Fibroblast of lung (primary cell): ENCODE data around the gene JAG2. TPM values are rescaled to one million over a fixed set of nuclear protein-coding genes. Genes with fewer than 3 reads are reported as not detected.

Source experiments
- DNase-seq, 2 donors: peaks; one replicate each; pipeline versions ENCODE4 v3.0.0 to v3.0.0-alpha.2; 2010; ENCODE audit warnings: low read depth in 2 of 2
- H2AFZ ChIP-seq: 2 replicates; pipeline ENCODE4 v1.5.1; 2012; ENCODE audit warnings: low read length, control low read depth, inconsistent platforms
- H3K27ac ChIP-seq: 2 replicates; pipeline ENCODE4 v1.5.1; 2011; ENCODE audit warnings: low read length, control low read depth; ENCODE audit not compliant: insufficient read depth
- H3K27me3 ChIP-seq: 2 replicates; pipeline ENCODE4 v1.5.1; 2011; ENCODE audit warnings: mild to moderate bottlenecking, low read length; ENCODE audit not compliant: control insufficient read depth, insufficient read depth
- H3K36me3 ChIP-seq: 2 replicates; pipeline ENCODE4 v1.5.1; 2011; ENCODE audit warnings: low read length; ENCODE audit not compliant: control insufficient read depth, insufficient read depth
- H3K4me1 ChIP-seq: 2 replicates; pipeline ENCODE4 v1.5.1; 2011; ENCODE audit warnings: low read length; ENCODE audit not compliant: control insufficient read depth, insufficient read depth; ENCODE audit errors: extremely low read depth
- H3K4me2 ChIP-seq: 2 replicates; pipeline ENCODE4 v1.5.1; 2011; ENCODE audit warnings: low read length, control low read depth; ENCODE audit not compliant: insufficient read depth; ENCODE audit errors: extremely low read depth
- H3K4me3 ChIP-seq, 4 experiments: fragments of 200-600 bp in 1 of 4; sonication (generic) in 1 of 4; replicated peaks in 1 of 4; 2 replicates each; pipeline ENCODE4 v1.5.1; 2011 to 2016; ENCODE audit warnings: low read length in 4 of 4, low read depth in 3 of 4, mild to moderate bottlenecking in 3 of 4, control low read depth in 2 of 4, inconsistent platforms in 1 of 4, mixed read lengths in 1 of 4; ENCODE audit not compliant: insufficient read depth in 1 of 4; ENCODE audit errors: control extremely low read depth in 1 of 4
- H3K79me2 ChIP-seq: 2 replicates; pipeline ENCODE4 v1.5.1; 2012; ENCODE audit warnings: mild to moderate bottlenecking, low read length, inconsistent platforms; ENCODE audit not compliant: control insufficient read depth, insufficient read depth
- H3K9ac ChIP-seq: 2 replicates; pipeline ENCODE4 v1.5.1; 2011; ENCODE audit warnings: mild to moderate bottlenecking, low read length, control low read depth; ENCODE audit not compliant: insufficient read depth
- H3K9me3 ChIP-seq: 2 replicates; pipeline ENCODE4 v1.5.1; 2012; ENCODE audit warnings: low read depth, low read length; ENCODE audit not compliant: control insufficient read depth, insufficient read depth
- H4K20me1 ChIP-seq: 2 replicates; pipeline ENCODE4 v1.5.1; 2011; ENCODE audit warnings: low read length; ENCODE audit not compliant: control insufficient read depth, insufficient read depth; ENCODE audit errors: extremely low read depth
- CTCF ChIP-seq, 2 donors: IDR thresholded peaks in 1 of 2; conservative IDR thresholded peaks in 1 of 2; 1 replicate in 1 of 2; 2 replicates in 1 of 2; pipeline ENCODE4 v1.5.1; 2011 to 2012; ENCODE audit warnings: low read length in 2 of 2, control low read depth in 1 of 2, inconsistent platforms in 1 of 2, low read depth in 1 of 2, mild to moderate bottlenecking in 1 of 2
- EZH2 ChIP-seq: IDR thresholded peaks from 2 replicates; pipeline ENCODE4 v1.5.1; 2012; ENCODE audit warnings: low read length, control low read depth, mild to moderate bottlenecking; ENCODE audit errors: missing control alignments
- polyA plus RNA-seq, 2 donors: library from polyadenylated mRNA; depleted of rRNA in 1 of 2; stranded (reverse) in 1 of 2; unstranded in 1 of 2; fragments of >200 nt; gene quantifications; 2 replicates each; pipeline ENCODE4 v1.2.1, GENCODE V29; 2011 to 2012; ENCODE audit warnings: missing spikeins in 1 of 2
- total RNA-seq: library from RNA; depleted of rRNA; stranded (reverse); fragments of >200 nt; gene quantifications from 2 replicates; pipeline ENCODE4 v1.2.1, GENCODE V29; 2014

JAG2 gene
- total and polyA plus RNA-seq, 2 donors (not counting 1 experiment from before 2014, with no cell fraction given): 0.51 to 1.8 TPM

GRCh38 chr14:105143451-105144025, 25.0 kb downstream of the JAG2 start:
- H3K4me2 ChIP-seq: no peak overlapping the region
- DNase-seq: no peak
- H3K4me1 ChIP-seq: no peaks in the 10 kb centered on the region
- H3K27ac ChIP-seq: no peak overlapping the region
- no peaks in the 10 kb centered on the region for H3K9me3 ChIP-seq
- no peaks in the 10 kb centered on the region for H3K27me3 ChIP-seq
- H3K4me3 ChIP-seq: no peak overlapping the region
- no peak for TF ChIP-seq EZH2
- TF ChIP-seq CTCF (conservative IDR thresholded peaks at IDR 0.05 in 1 of 2, IDR thresholded peaks at IDR 0.05 in 1 of 2; ENCODE audit: low read depth in 1 of 2, low read length in 2 of 2): no peak
- no peaks in the 10 kb centered on the region for H3K36me3 ChIP-seq
- no peak overlapping the region for H2AFZ ChIP-seq
- H3K79me2 ChIP-seq: no peaks in the 10 kb centered on the region
- H3K9ac ChIP-seq: no peak overlapping the region
- no peaks in the 10 kb centered on the region for H4K20me1 ChIP-seq

- H2AFZ ChIP-seq: no peak overlapping the region
- H3K9me3 ChIP-seq: no peaks in the 10 kb centered on the region
- TF ChIP-seq CTCF (conservative IDR thresholded peaks at IDR 0.05 in 1 of 2, IDR thresholded peaks at IDR 0.05 in 1 of 2; ENCODE audit: low read depth in 1 of 2, low read length in 2 of 2) (no peak), EZH2 (no peak)
- no peak overlapping the region for H3K4me2 ChIP-seq
- H3K27ac ChIP-seq: no peak overlapping the region
- H4K20me1 ChIP-seq: no peaks in the 10 kb centered on the region
- no peak overlapping the region for H3K9ac ChIP-seq
- no peak for DNase-seq
- H3K36me3 ChIP-seq: no peaks in the 10 kb centered on the region
- H3K27me3 ChIP-seq: no peaks in the 10 kb centered on the region
- H3K4me3 ChIP-seq: no peak overlapping the region
- no peaks in the 10 kb centered on the region for H3K4me1 ChIP-seq
- no peaks in the 10 kb centered on the region for H3K79me2 ChIP-seq
Observed at GRCh38 chr14:105142651-105143450, 25.7 kb downstream of the JAG2 start.

GRCh38 chr14:105141486-105142281, 26.9 kb downstream of the JAG2 start:
- no peak overlapping the region for H3K4me3 ChIP-seq

More at GRCh38 chr14:105141486-105142281, 26.9 kb downstream of the JAG2 start:
- no peaks in the 10 kb centered on the region for H3K36me3 ChIP-seq
- no peaks in the 10 kb centered on the region for H3K4me1 ChIP-seq
- DNase-seq: no peak
- H3K27me3 ChIP-seq: no peaks in the 10 kb centered on the region
- no peak overlapping the region for H3K9ac ChIP-seq
- no peaks in the 10 kb centered on the region for H3K79me2 ChIP-seq
- no peaks in the 10 kb centered on the region for H3K9me3 ChIP-seq
- H3K27ac ChIP-seq: no peak overlapping the region
- no peak overlapping the region for H2AFZ ChIP-seq
- TF ChIP-seq EZH2 (no peak), CTCF (conservative IDR thresholded peaks at IDR 0.05 in 1 of 2, IDR thresholded peaks at IDR 0.05 in 1 of 2; ENCODE audit: low read depth in 1 of 2, low read length in 2 of 2) (no peak)
- no peak overlapping the region for H3K4me2 ChIP-seq
- no peaks in the 10 kb centered on the region for H4K20me1 ChIP-seq
